HepG2 (cell line): ENCODE measurements around the gene RPS2. TPM values are rescaled to one million over a fixed set of nuclear protein-coding genes. Genes with fewer than 3 reads are reported as not detected.

ENCODE experiments used
- ARNTL ChIP-seq: sonication (generic); formaldehyde crosslinking; IDR thresholded peaks from 2 replicates; pipeline ENCODE4 v1.4.0; 2020; ENCODE audit warnings: mild to moderate bottlenecking, missing genetic modification reagents
- EHMT2 ChIP-seq: fragments of 200-600 bp; sonication (generic); IDR thresholded peaks from 2 replicates; pipeline ENCODE4 v1.7.0; 2017; ENCODE audit warnings: antibody characterized with exemption, low read depth, low read length, borderline replicate concordance
- KDM3A ChIP-seq: IDR thresholded peaks from 2 replicates; pipeline ENCODE4 v1.6.1; 2018; ENCODE audit warnings: low read depth, missing compliant biosample characterization
- KMT2A ChIP-seq: sonication (generic); formaldehyde crosslinking; IDR thresholded peaks from 2 replicates; pipeline ENCODE4 v1.4.0; 2020; ENCODE audit warnings: missing genetic modification reagents
- PAXIP1 ChIP-seq: sonication (generic); formaldehyde crosslinking; conservative IDR thresholded peaks from 2 replicates; pipeline ENCODE4 v1.4.0; 2020; ENCODE audit warnings: mild to moderate bottlenecking, missing genetic modification reagents, moderate library complexity
- POLR2A ChIP-seq, 2 experiments: IDR thresholded peaks; 2 replicates each; pipeline ENCODE4 v1.6.1; 2011; ENCODE audit warnings: low read depth in 2 of 2, low read length in 2 of 2, mild to moderate bottlenecking in 1 of 2, moderate library complexity in 1 of 2; ENCODE audit not compliant: insufficient read depth in 1 of 2
- SATB2 ChIP-seq: sonication (generic); formaldehyde crosslinking; IDR thresholded peaks from 2 replicates; pipeline ENCODE4 v1.5.0; 2020; ENCODE audit warnings: missing genetic modification reagents
- ZBTB14 ChIP-seq: sonication (generic); formaldehyde crosslinking; IDR thresholded peaks from 2 replicates; pipeline ENCODE4 v1.4.0; 2020; ENCODE audit warnings: missing genetic modification reagents
- ZBTB39 ChIP-seq: sonication (generic); formaldehyde crosslinking; IDR thresholded peaks from 2 replicates; pipeline ENCODE4 v1.5.0; 2020; ENCODE audit warnings: missing genetic modification reagents
- ZMYM2 ChIP-seq: sonication (generic); formaldehyde crosslinking; IDR thresholded peaks from 2 replicates; pipeline ENCODE4 v1.8.0; 2022; ENCODE audit warnings: mild to moderate bottlenecking, missing genetic modification reagents
- ZMYM3 ChIP-seq: sonication (generic); formaldehyde crosslinking; IDR thresholded peaks from 2 replicates; pipeline ENCODE4 v1.5.1; 2020; ENCODE audit warnings: mild to moderate bottlenecking, missing genetic modification reagents
- ZNF569 ChIP-seq: sonication (generic); formaldehyde crosslinking; IDR thresholded peaks from 2 replicates; pipeline ENCODE4 v1.5.0; 2020; ENCODE audit warnings: mild to moderate bottlenecking, missing genetic modification reagents, moderate library complexity, borderline replicate concordance
- ZNF589 ChIP-seq: sonication (generic); formaldehyde crosslinking; conservative IDR thresholded peaks from 2 replicates; pipeline ENCODE4 v1.8.0; 2022; ENCODE audit warnings: mild to moderate bottlenecking, moderate library complexity, missing genetic modification reagents
- ZNF691 ChIP-seq: sonication (generic); formaldehyde crosslinking; IDR thresholded peaks from 2 replicates; pipeline ENCODE4 v1.4.0; 2020; ENCODE audit warnings: missing genetic modification reagents, low read depth, mild to moderate bottlenecking, borderline replicate concordance
- ZNF740 ChIP-seq: sonication (generic); formaldehyde crosslinking; IDR thresholded peaks from 2 replicates; pipeline ENCODE4 v1.4.0; 2020; ENCODE audit warnings: missing genetic modification reagents
- ZNF781 ChIP-seq: sonication (generic); formaldehyde crosslinking; IDR thresholded peaks from 2 replicates; pipeline ENCODE4 v1.5.1; 2020; ENCODE audit warnings: borderline replicate concordance, mild to moderate bottlenecking, missing genetic modification reagents; ENCODE audit errors: not compliant biosample characterization
- ZNF790 ChIP-seq: sonication (generic); formaldehyde crosslinking; IDR thresholded peaks from 2 replicates; pipeline ENCODE4 v1.8.0; 2022; ENCODE audit warnings: missing genetic modification reagents, mild to moderate bottlenecking, borderline replicate concordance
- polyA plus RNA-seq, 8 experiments: library from polyadenylated mRNA; depleted of rRNA in 3 of 8; stranded (reverse) in 7 of 8; unstranded in 1 of 8; fragments of >200 nt; fragmentation: Illumina TruSeq in 4 of 8; extraction: Trizol in 4 of 8; gene quantifications; 2 replicates each; pipeline versions ENCODE4 v1.2.1 to v1.2.3, GENCODE V29; 2011 to 2016; ENCODE audit warnings: low read depth in 4 of 8, missing spikeins in 1 of 8, mixed read lengths in 1 of 8; ENCODE audit not compliant: insufficient read depth in 1 of 8
- total RNA-seq, 5 experiments: library from RNA; depleted of rRNA; stranded (reverse); fragments of >200 nt; fragmentation: Illumina TruSeq; extraction: Trizol; gene quantifications; 2 replicates each; pipeline ENCODE4 v1.2.3, GENCODE V29; 2016; ENCODE audit warnings: low read depth in 1 of 5

RPS2 gene
- total and polyA plus RNA-seq, 2 of the 13 experiments (the other 11 are each of a cell fraction or from before 2014, with no cell fraction given): 1,908 to 4,514 TPM

- TF ChIP-seq KDM3A (CRISPR knock-in tag) (no peak), ZBTB39 (0 out of 2 replicates have a peak, but pooled peaks have one; percentile 4), ZNF781 (CRISPR knock-in tag) (no peak), EHMT2 (no peak), POLR2A (IDR thresholded peaks at IDR 0.05; ENCODE audit: insufficient read depth in 1 of 2, low read depth in 2 of 2, low read length in 2 of 2) (no peak), ZMYM3 (CRISPR knock-in tag) (peak; percentile 51; the same call in 1 of the 2 replicates), ZNF589 (CRISPR knock-in tag) (no peak), ZMYM2 (CRISPR knock-in tag) (0 out of 2 replicates have a peak, but pooled peaks have one; percentile 66), ZNF790 (CRISPR knock-in tag) (no peak), ZNF569 (CRISPR knock-in tag) (no peak), ARNTL (CRISPR knock-in tag) (0 out of 2 replicates have a peak, but pooled peaks have one; percentile 16), SATB2 (no peak), PAXIP1 (no peak), ZNF740 (no peak), ZNF691 (CRISPR knock-in tag) (no peak), ZBTB14 (CRISPR knock-in tag) (no peak), KMT2A (no peak)
These were observed 18.4 kb upstream of the RPS2 start (continued) for GRCh38 chr16:1982991-1983543.
